Measurements from ENCODE around the gene OR52I1.

The OR52I1 gene

GRCh38 chr11:4576880-4577279, 17.0 kb upstream of the OR52I1 start:
- no peak overlapping the region for H3K9ac ChIP-seq (ENCODE audit: low read length)
- no peaks in the 10 kb centered on the region for H3F3A ChIP-seq (ENCODE audit: insufficient read depth, low read length)
- H3K79me2 ChIP-seq (ENCODE audit: low read length): no peaks in the 10 kb centered on the region
- H4K20me1 ChIP-seq (ENCODE audit: insufficient read depth, low read length): no peaks in the 10 kb centered on the region
- H3K4me3 ChIP-seq (ENCODE audit: low read length): no peak overlapping the region
- H3K9me3 ChIP-seq (replicated peaks; ENCODE audit: insufficient read depth, low read length): no peaks in the 10 kb centered on the region
- H3K4me1 ChIP-seq (ENCODE audit: low read length): no peaks in the 10 kb centered on the region
- H3K4me2 ChIP-seq (ENCODE audit: low read depth, low read length): no peak overlapping the region
- H3K9me2 ChIP-seq (replicated peaks; ENCODE audit: insufficient read depth, low read length): no peaks in the 10 kb centered on the region
- H2AFZ ChIP-seq (ENCODE audit: low read length): no peak overlapping the region
- TF ChIP-seq EZH2 (optimal IDR thresholded peaks at IDR 0.05; ENCODE audit: low read depth, low read length) (no peak), EZH2phosphoT487 (IDR thresholded peaks at IDR 0.05; ENCODE audit: low read length) (no peak)
- TF ChIP-seq, protein P1, sequence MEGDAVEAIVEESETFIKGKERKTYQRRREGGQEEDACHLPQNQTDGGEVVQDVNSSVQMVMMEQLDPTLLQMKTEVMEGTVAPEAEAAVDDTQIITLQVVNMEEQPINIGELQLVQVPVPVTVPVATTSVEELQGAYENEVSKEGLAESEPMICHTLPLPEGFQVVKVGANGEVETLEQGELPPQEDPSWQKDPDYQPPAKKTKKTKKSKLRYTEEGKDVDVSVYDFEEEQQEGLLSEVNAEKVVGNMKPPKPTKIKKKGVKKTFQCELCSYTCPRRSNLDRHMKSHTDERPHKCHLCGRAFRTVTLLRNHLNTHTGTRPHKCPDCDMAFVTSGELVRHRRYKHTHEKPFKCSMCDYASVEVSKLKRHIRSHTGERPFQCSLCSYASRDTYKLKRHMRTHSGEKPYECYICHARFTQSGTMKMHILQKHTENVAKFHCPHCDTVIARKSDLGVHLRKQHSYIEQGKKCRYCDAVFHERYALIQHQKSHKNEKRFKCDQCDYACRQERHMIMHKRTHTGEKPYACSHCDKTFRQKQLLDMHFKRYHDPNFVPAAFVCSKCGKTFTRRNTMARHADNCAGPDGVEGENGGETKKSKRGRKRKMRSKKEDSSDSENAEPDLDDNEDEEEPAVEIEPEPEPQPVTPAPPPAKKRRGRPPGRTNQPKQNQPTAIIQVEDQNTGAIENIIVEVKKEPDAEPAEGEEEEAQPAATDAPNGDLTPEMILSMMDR (IDR thresholded peaks at IDR 0.05; ENCODE audit: low read length): no peak
- no peaks in the 10 kb centered on the region for H3K36me3 ChIP-seq (replicated peaks; ENCODE audit: insufficient read depth, low read length)
- H3K27me3 ChIP-seq (replicated peaks; ENCODE audit: insufficient read depth, low read length): no peaks in the 10 kb centered on the region
- H3K27ac ChIP-seq (ENCODE audit: low read length): no peak overlapping the region
- no peak for DNase-seq

DNA sequence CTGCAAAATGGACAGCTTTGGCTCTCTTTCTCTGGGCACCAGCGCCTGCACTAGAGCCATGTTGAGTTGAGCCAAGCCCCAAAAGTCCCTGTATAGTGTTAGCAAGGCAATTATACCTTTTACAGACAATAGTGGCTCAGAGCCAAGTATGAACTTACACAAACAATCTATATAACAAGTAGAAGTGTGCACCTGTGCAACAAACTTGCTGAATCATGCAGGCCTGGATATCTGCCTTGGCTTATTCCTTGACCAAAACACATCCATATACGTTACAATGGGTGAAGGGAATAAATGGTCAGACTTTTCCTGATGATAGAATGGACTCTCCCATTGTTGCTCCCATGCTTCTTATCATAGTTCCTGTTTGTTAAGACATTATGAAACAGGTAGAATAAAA, 16.1 kb upstream of the OR52I1 start:
- Histone ChIP-seq H3K4me1 (ENCODE audit: low read length) (no peaks in the 10 kb centered on the region), H3K9ac (ENCODE audit: low read length) (no peak overlapping the region), H4K20me1 (ENCODE audit: insufficient read depth, low read length) (no peaks in the 10 kb centered on the region), H3K36me3 (replicated peaks; ENCODE audit: insufficient read depth, low read length) (no peaks in the 10 kb centered on the region), H3K27me3 (replicated peaks; ENCODE audit: insufficient read depth, low read length) (no peaks in the 10 kb centered on the region), H3K4me3 (ENCODE audit: low read length) (no peak overlapping the region), H3K9me3 (replicated peaks; ENCODE audit: insufficient read depth, low read length) (no peaks in the 10 kb centered on the region), H3K9me2 (replicated peaks; ENCODE audit: insufficient read depth, low read length) (no peaks in the 10 kb centered on the region), H2AFZ (ENCODE audit: low read length) (no peak overlapping the region), H3K4me2 (ENCODE audit: low read depth, low read length) (no peak overlapping the region), H3F3A (ENCODE audit: insufficient read depth, low read length) (no peaks in the 10 kb centered on the region), H3K79me2 (ENCODE audit: low read length) (no peaks in the 10 kb centered on the region), H3K27ac (ENCODE audit: low read length) (no peak overlapping the region)
- DNase-seq: no peak
- TF ChIP-seq, protein P1 (IDR thresholded peaks at IDR 0.05; ENCODE audit: low read length): no peak
- TF ChIP-seq EZH2 (optimal IDR thresholded peaks at IDR 0.05; ENCODE audit: low read depth, low read length) (no peak), EZH2phosphoT487 (IDR thresholded peaks at IDR 0.05; ENCODE audit: low read length) (no peak)

- H3F3A ChIP-seq (ENCODE audit: insufficient read depth, low read length): no peaks in the 10 kb centered on the region
- H4K20me1 ChIP-seq (ENCODE audit: insufficient read depth, low read length): no peaks in the 10 kb centered on the region
- no peak overlapping the region for H3K27ac ChIP-seq (ENCODE audit: low read length)
- no peaks in the 10 kb centered on the region for H3K79me2 ChIP-seq (ENCODE audit: low read length)
- H3K4me2 ChIP-seq (ENCODE audit: low read depth, low read length): no peak overlapping the region
- H3K4me3 ChIP-seq (ENCODE audit: low read length): no peak overlapping the region
- no peaks in the 10 kb centered on the region for H3K9me3 ChIP-seq (replicated peaks; ENCODE audit: insufficient read depth, low read length)
- H3K9ac ChIP-seq (ENCODE audit: low read length): no peak overlapping the region
- DNase-seq: no peak
- H3K36me3 ChIP-seq (replicated peaks; ENCODE audit: insufficient read depth, low read length): no peaks in the 10 kb centered on the region
- H3K4me1 ChIP-seq (ENCODE audit: low read length): no peaks in the 10 kb centered on the region
- no peaks in the 10 kb centered on the region for H3K9me2 ChIP-seq (replicated peaks; ENCODE audit: insufficient read depth, low read length)
- H2AFZ ChIP-seq (ENCODE audit: low read length): no peak overlapping the region
- no peaks in the 10 kb centered on the region for H3K27me3 ChIP-seq (replicated peaks; ENCODE audit: insufficient read depth, low read length)
- TF ChIP-seq, protein P1 (IDR thresholded peaks at IDR 0.05; ENCODE audit: low read length): no peak
- TF ChIP-seq EZH2 (optimal IDR thresholded peaks at IDR 0.05; ENCODE audit: low read depth, low read length): no peak
- no peak for TF ChIP-seq EZH2phosphoT487 (IDR thresholded peaks at IDR 0.05; ENCODE audit: low read length)
Measured at GRCh38 chr11:4578624-4579023, 15.2 kb upstream of the OR52I1 start.
